ENCODE measurements around the gene PON2. TPM values are rescaled to one million over a fixed set of nuclear protein-coding genes. Genes with fewer than 3 reads are reported as not detected.

PON2 gene
- polyA plus RNA-seq, 1 experiment = 51.5 TPM

GRCh38 chr7:95376632-95377400 is 58.0 kb downstream of the PON2 start:
- CTCF ChIA-PET = interaction anchor here (0.8 kb wide), 1 partner anchor 15 kb away, joined by 5 read pairs; no protein-coding TSS in a partner anchor
- Histone ChIP-seq H3K36me3 (ENCODE audit: control insufficient read depth, insufficient read depth, low read length) (no peaks in the 10 kb centered on the region), H3K27me3 (ENCODE audit: control insufficient read depth, insufficient read depth, low read length) (no peaks in the 10 kb centered on the region), H3K4me3 (ENCODE audit: low read depth, low read length) (no peak overlapping the region)
- TF ChIP-seq CTCF (IDR thresholded peaks at IDR 0.05; ENCODE audit: insufficient read depth, low read depth, low read length) = no peak
- POLR2A ChIA-PET = no interaction called here
- DNase-seq (ENCODE audit: low read depth) = no peak

GRCh38 chr7:95375591-95376257 is 59.1 kb downstream of the PON2 start:
- ChIA-PET POLR2A (no interaction called here), CTCF (interaction anchor here (0.6 kb wide), 1 partner anchor 101 kb away, joined by 3 read pairs; no protein-coding TSS in a partner anchor)
- no peak for DNase-seq (ENCODE audit: low read depth)
- TF ChIP-seq CTCF (IDR thresholded peaks at IDR 0.05; ENCODE audit: insufficient read depth, low read depth, low read length) = no peak
- Histone ChIP-seq H3K4me3 (ENCODE audit: low read depth, low read length) (no peak overlapping the region), H3K27me3 (ENCODE audit: control insufficient read depth, insufficient read depth, low read length) (no peaks in the 10 kb centered on the region), H3K36me3 (ENCODE audit: control insufficient read depth, insufficient read depth, low read length) (no peaks in the 10 kb centered on the region)

GRCh38 chr7:95373323-95373722 is 61.5 kb downstream of the PON2 start:
- ChIA-PET CTCF (interaction anchor here (1.0 kb wide), 1 partner anchor 16 kb away, joined by 3 read pairs; no protein-coding TSS in a partner anchor), POLR2A (no interaction called here)
- no peaks in the 10 kb centered on the region for H3K27me3 ChIP-seq (ENCODE audit: control insufficient read depth, insufficient read depth, low read length)
- H3K36me3 ChIP-seq (ENCODE audit: control insufficient read depth, insufficient read depth, low read length) = no peaks in the 10 kb centered on the region
- no peak overlapping the region for H3K4me3 ChIP-seq (ENCODE audit: low read depth, low read length)
- no peak for DNase-seq (ENCODE audit: low read depth)
- TF ChIP-seq CTCF (IDR thresholded peaks at IDR 0.05; ENCODE audit: insufficient read depth, low read depth, low read length) = no peak

GRCh38 chr7:95368235-95368634 is 66.6 kb downstream of the PON2 start:
- CTCF ChIA-PET = interaction anchor here (1.3 kb wide), 1 partner anchor 108 kb away, joined by 3 read pairs; no protein-coding TSS in a partner anchor
- Histone ChIP-seq H3K36me3 (ENCODE audit: control insufficient read depth, insufficient read depth, low read length) (no peaks in the 10 kb centered on the region), H3K27me3 (ENCODE audit: control insufficient read depth, insufficient read depth, low read length) (no peaks in the 10 kb centered on the region), H3K4me3 (ENCODE audit: low read depth, low read length) (no peak overlapping the region)
- no peak for TF ChIP-seq CTCF (IDR thresholded peaks at IDR 0.05; ENCODE audit: insufficient read depth, low read depth, low read length)
- POLR2A ChIA-PET = no interaction called here
- DNase-seq (ENCODE audit: low read depth) = no peak

GRCh38 chr7:95367606-95368005 is 67.2 kb downstream of the PON2 start:
- CTCF ChIA-PET = interaction anchor here (1.3 kb wide), 1 partner anchor 109 kb away, joined by 3 read pairs; no protein-coding TSS in a partner anchor
- no peak for TF ChIP-seq CTCF (IDR thresholded peaks at IDR 0.05; ENCODE audit: insufficient read depth, low read depth, low read length)
- no peak for DNase-seq (ENCODE audit: low read depth)
- Histone ChIP-seq H3K4me3 (ENCODE audit: low read depth, low read length) (no peak overlapping the region), H3K36me3 (ENCODE audit: control insufficient read depth, insufficient read depth, low read length) (no peaks in the 10 kb centered on the region), H3K27me3 (ENCODE audit: control insufficient read depth, insufficient read depth, low read length) (no peaks in the 10 kb centered on the region)
- POLR2A ChIA-PET = no interaction called here

All from BJ (cell line).